ENCODE measurements around the gene PMP22.

The PMP22 gene

DNA sequence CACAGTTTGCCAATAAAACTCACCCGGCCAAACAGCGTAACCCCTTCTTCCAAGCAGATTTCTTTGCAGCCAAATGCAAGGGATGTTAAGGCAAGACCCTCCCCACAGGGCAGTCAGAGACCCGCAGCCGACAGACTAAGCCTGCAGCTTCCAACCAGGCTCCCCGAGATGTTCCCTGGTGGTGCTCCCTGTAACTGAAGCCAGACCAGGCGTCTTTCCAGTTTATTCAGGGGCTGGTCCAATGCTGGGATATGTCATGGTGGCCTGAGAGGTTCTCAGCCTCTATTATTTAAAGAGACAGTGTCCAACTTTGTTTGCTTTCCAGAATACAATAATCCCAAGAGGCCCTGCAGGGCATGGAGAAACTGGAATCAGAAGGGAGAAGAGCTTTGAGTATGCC is at the start of gene PMP22:
Gene PMP22, minus strand, starts transcription at position 196 of the 400 bp plus-strand sequence. CDS start 4,599 bp downstream, outside the sequence.
- DNase-seq, result no peak

DNA sequence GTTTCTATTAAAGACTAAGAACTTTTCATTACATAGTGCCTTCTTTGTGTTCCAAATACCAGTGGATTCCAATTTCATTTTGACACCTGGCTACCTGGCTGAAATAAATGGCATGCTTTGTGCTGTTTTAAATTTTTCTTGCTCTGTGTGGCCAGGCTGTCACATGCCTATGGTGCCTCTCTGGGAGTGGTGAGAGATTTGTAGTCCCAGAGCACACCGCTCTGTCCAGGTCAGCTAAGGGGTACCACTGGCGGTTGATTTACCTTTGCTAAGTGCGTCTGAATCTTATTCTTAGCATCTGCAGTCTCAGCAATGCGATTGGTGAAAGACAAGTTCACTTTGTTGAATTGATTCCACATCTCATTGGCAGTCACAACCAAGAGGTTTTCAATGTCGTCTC is 46.9 kb upstream of the PMP22 start:
- no peak for DNase-seq

DNA sequence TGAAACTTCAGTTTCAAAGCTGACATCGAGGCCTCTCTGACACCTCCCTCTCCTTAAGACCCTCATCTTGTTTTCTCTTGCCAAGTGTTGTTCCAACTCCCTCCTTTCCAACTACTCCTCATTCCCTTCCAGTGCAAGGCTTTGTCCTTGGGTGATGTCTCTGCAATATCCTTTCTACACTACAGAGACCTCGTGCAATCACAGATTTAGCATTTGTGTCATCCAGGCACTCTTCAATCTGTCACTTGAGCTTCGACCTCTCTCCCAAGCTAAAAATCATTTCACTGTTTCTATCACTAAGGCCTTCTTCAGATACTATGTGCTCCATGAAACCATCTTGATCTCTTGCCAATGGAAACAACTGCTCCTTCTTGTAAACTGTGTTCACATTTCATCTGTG is 44.7 kb upstream of the PMP22 start:
- DNase-seq, result no peak

DNA sequence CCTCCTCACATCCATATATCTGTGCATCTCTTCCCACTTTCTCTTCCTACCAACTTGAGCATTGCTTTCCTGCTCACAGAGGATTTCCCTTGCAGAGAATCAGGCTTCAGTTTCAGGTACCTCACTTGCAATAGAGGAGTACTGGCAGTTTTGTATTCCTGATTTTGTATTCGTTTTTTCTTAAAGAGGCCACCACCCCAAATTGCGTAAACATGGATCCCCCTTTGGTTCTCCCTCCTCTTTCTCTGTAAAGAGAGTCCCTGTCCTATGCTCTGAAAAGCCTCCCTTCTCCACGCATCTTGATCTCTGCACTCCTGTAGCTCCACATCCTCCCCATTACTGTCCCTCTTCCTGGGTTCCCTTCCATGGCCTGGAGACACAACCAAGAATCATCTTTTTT is 44.1 kb upstream of the PMP22 start:
- DNase-seq, result no peak

DNA sequence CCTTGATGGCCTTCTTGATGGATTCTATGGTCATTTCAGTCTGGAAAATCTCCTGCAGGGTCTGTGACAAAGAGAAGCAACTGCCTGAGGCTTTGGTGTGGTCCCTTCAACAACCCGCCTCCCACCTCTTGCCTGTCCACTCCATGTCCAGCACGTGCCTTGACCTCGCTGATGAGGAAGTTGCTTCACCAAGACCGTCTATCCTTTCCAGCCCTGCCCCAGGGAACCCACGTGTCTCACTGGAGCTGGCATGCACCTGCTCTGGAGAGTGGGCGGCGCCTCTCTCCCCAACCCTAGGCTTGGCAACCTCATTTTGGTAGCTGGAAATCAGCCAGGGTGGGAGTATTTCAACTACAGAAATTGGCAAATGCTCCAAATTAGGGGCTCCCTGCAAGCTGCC is 43.6 kb upstream of the PMP22 start:
- no peak for DNase-seq

DNA sequence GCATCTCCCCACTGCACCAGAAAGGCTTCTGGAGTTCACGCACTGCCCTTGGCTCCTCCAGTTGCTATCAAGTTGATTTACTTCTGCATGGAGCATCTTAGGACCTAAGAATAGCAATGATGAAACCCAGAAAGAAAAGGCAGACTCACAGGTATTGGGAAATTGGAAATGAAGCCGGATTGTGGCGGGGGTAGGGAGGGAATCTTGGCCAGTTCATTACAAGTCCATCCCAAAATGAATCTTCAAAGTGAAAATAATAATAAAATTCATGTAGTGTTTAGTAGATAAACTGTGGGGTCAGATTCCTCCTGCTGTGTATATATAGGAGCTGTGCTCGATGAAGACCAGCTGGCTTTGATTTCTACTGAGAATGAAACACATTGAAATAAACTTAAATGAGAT is 42.6 kb upstream of the PMP22 start:
- no peak for DNase-seq

DNA sequence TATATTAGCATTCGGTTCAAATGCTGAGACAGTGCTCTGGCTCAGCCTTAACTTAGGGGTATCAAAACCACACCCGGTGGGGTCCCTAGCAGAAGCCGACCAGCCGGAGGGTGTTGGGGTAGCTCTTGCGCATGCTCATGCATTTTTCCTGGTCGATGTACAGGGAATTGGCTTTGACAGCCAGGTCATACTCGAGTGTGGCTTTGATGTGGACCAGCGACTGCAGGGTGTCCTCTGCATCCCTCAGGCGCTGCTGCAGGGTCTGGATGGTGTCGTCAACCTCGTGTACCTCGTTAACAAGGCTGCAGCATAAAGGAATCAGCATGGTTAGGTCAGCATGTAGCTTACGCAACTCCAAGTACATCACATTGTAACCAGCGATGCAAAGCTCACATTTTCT is 38.7 kb upstream of the PMP22 start:
- no peak for DNase-seq

DNA sequence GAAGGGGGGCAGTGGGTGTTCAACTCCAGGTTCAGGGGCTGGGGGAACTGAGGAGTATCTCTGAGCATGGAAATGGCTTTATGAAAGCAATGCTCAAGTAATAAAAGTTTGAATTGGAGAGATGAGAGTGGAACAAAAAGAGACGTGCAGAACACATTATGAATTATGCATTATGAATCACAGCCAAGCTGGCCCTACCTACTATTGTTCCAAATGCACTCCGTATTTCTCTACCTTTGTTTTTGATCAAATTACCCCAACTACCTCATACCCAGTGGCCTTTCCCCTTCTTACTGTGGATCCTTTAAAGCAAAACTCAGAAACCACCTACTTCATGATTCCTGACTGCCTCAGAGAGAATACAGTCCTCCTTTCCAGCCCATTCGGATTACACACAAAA is 38.1 kb upstream of the PMP22 start:
- no peak for DNase-seq

DNA sequence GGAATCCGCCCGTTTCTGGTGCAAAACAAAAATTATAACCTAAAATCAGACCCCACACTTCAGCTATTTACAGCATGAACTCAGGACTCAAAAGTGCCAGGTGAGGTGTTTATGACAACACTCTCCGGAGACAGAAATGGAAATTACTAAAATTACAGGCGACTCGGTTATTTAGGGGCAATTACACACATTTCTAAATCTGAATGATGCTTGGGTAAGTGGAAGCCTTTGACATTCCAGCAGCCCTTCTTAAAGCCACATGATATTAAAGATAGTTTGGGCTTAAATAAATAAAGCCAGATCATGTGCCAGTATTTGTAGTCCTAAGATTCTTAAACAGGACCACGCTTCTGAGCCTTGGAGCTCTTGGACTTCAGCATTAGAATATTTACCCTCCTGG is 36.7 kb upstream of the PMP22 start:
- DNase-seq, result no peak

DNA sequence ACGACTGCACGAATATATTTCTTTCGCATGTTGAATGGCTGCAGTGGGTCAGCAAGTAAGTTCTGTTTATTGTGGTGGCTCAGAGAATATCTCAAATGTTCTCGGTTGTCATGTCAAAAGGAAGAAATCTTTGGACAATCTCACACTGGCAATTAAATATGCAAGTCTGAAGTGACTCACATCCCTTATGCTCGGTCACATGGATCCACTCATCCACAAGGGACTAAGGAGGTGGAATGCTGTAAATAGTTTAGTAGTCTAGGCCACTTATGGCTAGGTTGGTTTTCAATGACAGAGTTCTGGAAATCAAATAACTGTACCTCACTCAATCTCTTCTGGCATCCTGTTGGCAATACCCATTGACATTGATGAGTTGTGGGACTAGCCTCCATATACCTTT is 33.0 kb upstream of the PMP22 start:
- no peak for DNase-seq

DNA sequence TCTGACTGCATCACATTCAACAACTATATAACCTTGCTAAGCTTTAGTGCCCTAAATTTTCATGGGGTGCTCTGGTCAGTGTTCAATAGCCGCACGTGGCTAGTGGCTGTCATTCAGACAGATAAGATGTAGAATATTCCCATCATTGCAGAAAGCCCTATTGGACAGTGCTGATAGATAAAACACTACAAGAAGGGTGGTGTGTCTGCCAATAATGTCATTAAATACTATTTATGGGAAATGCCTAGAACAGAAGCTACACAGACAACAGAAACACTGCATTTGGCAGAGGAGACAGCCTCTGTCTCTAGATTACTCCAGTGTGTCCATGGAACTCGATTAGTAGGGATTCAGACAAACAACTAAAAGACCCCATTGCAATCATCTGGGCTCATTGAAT is 28.4 kb upstream of the PMP22 start:
- DNase-seq, result no peak

DNA sequence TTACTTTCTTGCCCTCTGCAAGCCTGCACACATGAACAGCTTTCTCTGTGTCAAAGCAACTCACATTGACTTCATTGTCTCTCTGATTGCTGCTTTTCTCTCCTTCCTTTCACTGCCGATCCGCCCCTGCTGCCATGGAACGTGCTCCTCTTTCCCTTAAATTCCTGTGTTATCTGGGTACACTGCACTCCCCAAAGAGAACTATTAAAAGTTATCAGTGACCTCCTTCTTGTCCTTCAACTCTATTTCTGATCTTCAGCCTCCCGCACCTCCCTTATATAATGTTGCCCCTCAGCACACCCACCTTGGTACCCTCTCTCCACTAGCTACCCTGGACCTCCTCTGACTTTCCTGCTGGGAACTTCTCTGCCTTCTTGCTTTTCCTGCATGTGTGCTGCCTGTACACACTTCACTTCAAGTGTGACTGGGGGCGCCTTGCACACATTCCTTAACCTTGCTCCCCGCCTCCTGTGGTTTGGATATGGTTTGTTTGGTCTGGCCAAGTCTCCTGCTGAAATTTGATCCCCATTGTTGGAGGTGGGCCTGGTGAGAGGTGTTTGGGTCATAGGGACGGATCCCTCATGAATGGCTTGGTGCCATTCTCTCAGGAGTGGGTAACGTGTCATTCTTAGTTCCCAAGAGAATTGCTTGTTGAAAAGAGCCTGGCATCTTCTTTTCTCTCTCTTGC is 26.7 kb upstream of the PMP22 start:
- DNase-seq, result no peak

DNA sequence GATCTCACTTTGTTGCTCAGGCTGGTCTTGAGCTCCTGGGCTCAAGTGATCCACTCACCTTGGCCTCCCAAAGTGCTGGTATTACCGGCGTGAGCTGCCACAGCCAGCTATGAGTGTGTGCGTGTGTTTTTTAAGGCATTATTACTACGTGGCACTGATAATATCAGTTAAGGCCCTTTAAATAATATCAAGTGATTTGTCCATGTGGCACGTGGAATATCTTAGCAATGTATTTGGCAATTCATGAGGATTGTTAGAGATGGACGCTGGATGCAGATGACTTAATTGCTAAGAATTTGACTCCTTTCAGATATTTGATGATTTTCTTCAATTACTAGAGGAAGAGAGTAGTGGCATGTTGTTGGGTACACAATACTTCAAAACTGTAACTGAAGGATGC is 25.5 kb upstream of the PMP22 start:
- no peak for DNase-seq

DNA sequence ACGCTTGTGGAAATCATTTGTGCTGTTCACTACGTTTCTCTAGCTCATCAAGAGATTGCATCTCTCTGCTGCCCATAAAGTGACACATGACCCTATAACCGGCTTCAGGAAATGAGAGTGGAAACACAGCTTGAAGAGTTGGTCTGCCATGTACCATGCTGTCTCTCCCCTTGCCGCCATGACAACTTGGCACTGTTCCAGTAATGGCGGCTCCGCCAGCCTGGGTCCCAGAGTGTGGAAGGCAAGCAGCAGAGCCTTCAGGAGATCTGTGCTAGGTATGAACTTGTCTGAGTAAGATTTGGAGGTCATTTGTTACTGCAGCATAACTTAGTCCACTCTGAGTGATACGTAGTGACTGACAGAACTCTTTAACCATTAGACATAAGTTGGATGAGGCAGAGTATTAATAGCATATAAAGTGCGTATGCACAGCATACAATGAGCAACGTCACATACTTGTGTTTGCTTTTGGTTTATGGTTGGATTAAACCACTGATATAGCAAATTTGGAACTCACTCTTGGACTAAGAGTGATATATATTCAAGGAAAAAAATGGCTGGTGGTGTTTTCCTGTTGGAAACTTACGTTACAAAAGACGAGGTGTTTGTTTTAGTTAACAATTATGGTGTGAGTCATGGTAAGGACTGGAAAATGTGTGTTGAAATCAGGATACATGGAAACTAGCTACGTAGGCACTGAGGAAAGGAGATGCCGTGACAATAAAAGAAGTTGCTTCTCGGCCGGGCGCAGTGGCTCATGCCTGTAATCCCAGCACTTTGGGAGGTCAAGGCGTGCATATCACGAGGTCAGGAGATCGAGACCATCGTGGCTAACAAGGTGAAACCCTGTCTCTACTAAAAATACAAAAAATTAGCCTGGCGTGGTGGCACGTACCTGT is 24.4 kb upstream of the PMP22 start:
- DNase-seq, result no peak

DNA sequence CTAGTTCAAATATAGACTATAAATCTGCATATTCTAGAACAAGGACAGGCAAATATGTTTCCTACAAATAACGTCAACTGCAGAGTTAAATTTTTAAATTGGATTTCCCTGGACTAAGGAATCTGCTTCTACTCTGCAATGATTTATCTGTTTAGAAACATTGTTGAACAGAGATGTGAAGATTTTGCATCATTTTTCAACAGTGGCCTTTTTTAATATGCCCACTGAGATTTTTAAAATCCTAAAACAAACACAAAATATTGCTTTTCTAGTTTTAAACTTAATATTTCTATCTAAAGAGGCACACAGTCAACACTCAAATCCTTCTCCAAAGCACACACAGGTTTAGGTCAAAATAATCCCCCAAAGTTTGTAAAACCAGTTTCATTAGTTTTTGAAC is 23.7 kb upstream of the PMP22 start:
- no peak for DNase-seq

DNA sequence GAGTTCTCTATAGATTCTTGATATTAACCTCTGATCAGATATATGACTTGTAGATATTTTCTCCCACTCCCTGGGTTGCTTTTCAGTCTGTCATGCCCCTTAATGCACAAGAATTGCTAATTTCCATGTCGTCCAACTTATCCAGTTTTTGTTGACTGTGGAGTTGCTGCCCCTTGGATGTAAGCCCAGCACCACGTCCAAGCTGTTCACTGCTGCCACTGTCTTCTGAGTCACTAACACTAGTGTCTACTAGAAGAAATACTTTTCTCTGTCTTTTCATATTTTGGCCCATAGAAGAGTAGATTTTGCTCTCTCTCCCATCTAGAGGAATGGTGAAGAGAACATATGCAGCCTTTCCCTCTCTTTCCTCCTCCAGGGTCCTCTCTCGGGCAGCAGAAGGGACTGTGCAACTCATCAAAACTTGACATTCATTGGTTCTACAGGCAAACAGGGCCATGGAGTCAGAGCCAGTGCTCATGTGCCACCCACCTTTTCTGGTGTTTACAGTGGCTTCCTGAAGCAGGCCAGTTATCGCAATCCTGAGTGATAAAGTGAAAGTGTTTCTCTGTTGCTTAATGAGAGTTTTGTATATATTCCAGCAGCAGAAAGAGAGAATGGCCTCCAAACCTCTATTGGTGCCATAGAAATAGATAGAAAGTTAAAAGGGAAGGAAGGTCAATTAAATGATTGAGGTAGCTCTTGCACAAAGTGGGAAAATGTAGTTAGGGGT is 22.6 kb upstream of the PMP22 start:
- DNase-seq, result no peak

DNA sequence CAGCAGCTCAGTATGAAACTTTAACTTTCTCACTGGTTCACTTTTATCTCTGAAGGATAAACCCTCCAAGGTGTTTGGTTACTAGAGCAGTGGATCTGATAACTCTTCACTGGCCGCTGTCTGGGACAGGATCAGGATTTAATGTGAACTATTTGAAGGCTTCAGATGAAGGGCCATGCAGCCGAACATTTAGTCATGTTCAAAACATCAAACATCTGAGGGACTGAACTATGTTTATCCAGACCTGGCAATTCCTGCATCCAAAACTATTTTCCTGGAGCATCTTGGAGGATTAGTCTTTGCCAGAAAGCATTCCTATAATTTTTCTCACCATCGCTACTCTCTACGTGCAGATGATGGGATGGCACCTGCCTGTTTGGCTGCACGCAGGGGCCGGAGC is 20.3 kb upstream of the PMP22 start:
- DNase-seq, result no peak

DNA sequence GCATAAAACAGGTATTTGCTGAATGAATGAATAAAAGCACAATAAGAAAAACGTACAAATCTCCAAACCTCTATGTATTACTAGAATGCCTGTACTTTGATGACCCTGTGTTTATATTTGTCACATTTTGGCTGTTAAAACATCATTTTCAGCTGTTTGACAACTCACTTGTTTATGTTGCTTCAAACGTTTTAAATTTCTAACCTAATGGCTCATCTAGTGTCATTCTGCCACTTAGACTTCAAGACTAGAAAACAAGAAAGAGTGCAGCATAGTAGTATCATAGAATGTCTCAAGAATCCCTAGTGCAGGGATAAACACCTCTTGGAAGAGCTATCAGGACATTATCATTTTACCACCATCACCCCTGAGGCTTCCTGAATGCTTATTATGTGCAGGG is 19.4 kb upstream of the PMP22 start:
- DNase-seq, result no peak

DNA sequence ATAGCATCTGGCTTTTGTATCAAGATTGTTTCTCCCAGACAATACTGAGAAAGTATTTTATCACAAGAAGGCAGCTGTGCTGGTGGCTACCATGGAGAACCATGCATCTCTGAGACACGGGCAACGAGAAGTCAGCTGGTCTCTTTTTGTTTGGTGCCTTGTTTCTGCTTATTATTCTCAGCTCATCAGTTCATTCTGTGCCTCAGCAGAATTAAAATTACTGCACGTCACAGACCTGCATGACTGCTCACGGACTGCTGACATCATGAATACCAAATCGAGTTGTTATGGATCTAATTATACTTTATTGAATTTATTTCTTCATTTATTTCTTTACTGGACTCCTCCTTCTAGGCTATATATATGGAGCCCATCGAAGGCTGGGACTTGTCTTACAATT is 19.0 kb upstream of the PMP22 start:
- DNase-seq, result no peak

DNA sequence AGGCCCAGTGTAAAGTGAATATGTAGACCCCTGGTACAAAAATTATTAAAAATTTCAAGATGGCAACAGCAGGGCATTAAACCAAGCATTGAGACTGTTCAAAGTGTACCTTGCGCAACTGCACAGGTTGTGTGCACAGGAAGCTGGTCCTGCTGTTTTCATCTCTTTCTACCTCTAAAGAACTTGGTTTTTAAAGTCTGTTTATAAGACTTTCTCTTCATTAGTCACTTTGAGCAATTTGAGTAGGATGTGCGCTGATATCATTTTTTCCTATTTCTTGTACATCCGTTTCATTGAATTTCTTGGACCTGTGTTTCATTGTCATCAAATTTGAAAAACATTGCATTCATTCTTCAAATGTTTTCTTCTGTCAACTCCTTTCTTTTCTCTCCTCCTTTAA is 16.8 kb upstream of the PMP22 start:
- DNase-seq, result no peak

DNA sequence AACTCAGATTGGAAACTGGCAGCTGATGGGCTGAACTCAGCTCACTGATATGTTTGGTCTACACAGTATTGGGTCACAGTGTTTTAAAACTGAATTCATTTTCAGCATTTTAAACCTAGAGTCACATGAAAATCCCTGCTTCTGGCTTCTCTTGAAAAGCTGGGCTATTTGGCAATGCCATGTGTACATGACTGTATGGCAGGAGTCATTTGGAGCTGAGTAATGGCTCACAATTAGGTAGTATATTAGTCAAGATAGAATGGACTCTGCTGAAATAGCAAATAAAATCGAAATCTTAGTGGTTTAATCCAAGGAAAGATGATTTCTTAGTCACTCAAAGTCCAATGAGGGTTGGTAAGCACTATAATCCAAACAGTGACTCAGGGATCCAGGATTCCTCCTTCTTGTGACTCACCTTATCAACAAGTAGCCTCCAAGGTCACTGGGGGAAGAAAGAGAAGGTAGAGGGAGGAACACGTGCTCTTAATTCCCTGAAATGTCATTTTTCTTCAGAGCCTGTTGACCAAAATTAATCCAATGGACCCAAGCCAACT is 13.9 kb upstream of the PMP22 start:
- DNase-seq, result no peak

DNA sequence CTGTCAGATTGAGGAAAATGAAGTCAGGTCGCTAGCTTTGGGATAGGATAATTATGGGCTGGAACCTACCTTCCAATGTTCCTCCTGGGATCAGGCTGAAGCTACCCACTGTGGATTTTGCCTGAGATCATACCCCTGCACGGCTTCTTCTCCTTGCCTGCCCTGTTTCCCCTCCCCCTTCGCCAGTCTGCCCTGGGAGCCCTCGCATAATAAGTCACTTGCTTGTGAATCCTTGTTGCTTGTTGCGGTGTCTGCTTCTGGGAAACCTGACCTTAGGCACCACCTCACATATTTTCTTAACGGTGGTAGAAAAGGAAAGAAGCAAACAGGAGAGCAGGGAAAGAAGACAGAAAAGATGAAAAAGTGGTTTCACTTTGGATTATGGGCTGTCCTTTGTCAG is 13.3 kb upstream of the PMP22 start:
- DNase-seq, result no peak

DNA sequence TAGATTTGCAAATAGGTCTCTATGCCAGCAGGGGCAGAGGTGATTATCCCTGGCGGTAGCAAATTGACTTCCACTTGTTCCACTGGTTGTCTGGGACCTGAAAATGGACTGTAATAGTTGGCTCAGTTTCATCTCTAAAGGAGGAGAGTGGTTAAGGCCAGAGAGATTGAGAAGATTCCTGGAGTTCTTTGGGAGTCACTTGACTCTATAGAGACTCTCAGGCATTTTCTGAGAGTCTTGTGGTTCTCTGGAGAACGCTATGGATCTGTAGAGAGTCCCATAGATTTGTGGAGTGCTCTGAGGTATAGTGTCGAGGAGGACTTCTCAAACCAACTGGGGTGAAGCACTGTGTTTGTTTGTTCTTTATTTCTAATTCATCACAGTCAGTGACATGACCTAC is 8.9 kb upstream of the PMP22 start:
- DNase-seq, result no peak

Data from activated CD4-positive, alpha-beta T cell treated with anti-CD3 and anti-CD28 coated beads, Interleukin-2, Interleukin-6, amounts not matched to agents 100 ng/mL and 50 ng/mL, durations not matched to agents 16 hours and 8 hours (primary cell).